Stimulated activated naive B cell treated with anti-CD40 and anti-IgM and Interleukin-4, amounts not matched to agents 10 μg/mL and 1 μg/mL and 100 μg/mL, for 72 hours (primary cell): Measurements from ENCODE around the gene PRKAR1B.

ENCODE experiments used
- ATAC-seq, 2 donors: fragments of 150-1000 bp; cut with Tn5 transposase; replicated peaks; 2 replicates each; pipeline ENCODE4 v1.10.0; 2021; ENCODE audit warnings: moderate library complexity in 1 of 2
- DNase-seq: peaks from one replicate; pipeline ENCODE4 v3.0.0; 2021
- H3K27ac Mint-ChIP-seq: one replicate; pipeline ENCODE4 v1.8.0; 2022; ENCODE audit warnings: mild to moderate bottlenecking, mixed read lengths
- H3K27me3 Mint-ChIP-seq, 2 donors: one replicate each; pipeline ENCODE4 v1.8.0; 2022; ENCODE audit warnings: mixed read lengths in 2 of 2
- H3K36me3 Mint-ChIP-seq, 2 donors: one replicate each; pipeline ENCODE4 v1.8.0; 2022; ENCODE audit warnings: mixed read lengths in 2 of 2, mild to moderate bottlenecking in 1 of 2
- H3K4me1 Mint-ChIP-seq, 2 donors: one replicate each; pipeline ENCODE4 v1.8.0; 2022; ENCODE audit warnings: mixed read lengths in 2 of 2, mild to moderate bottlenecking in 1 of 2
- H3K4me3 Mint-ChIP-seq, 2 donors: one replicate each; pipeline ENCODE4 v1.8.0; 2022; ENCODE audit warnings: mild to moderate bottlenecking in 2 of 2, mixed read lengths in 2 of 2, moderate library complexity in 1 of 2
- H3K9me3 Mint-ChIP-seq, 2 donors: one replicate each; pipeline ENCODE4 v1.8.0; 2022; ENCODE audit warnings: mixed read lengths in 2 of 2, mild to moderate bottlenecking in 1 of 2

Gene PRKAR1B

GRCh38 chr7:571096-571717 is 155.9 kb downstream of the PRKAR1B start:
- Mint-ChIP-seq H3K4me1 (peaks cover 0 to 3% of the 10 kb centered on the region in 2 donors), H3K27me3 (no peaks in the 10 kb centered on the region), H3K4me3 (no peak overlapping the region), H3K36me3 (peaks cover 17 to 21% of the 10 kb centered on the region in 2 donors), H3K27ac (no peak overlapping the region), H3K9me3 (peaks cover 4 to 5% of the 10 kb centered on the region in 2 donors)
- DNase-seq (no peak), ATAC-seq (no peak)

DNA sequence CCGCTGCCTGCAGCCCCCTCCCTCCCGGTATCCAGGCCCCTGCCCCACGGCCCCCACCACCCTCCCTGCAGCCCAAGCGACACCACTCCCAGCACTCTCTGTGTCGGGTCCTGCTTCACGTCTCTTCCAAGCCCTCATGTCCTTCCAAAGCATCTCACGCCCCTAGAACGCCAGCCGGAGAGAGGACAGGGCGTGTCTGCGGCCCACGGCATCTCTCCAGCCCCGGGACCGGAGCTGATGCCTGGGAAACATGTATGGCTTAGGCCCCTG is 156.3 kb downstream of the PRKAR1B start:
- no peak overlapping the region for H3K27ac Mint-ChIP-seq
- no peaks in the 10 kb centered on the region for H3K27me3 Mint-ChIP-seq
- H3K36me3 Mint-ChIP-seq: peaks cover 12 to 16% of the 10 kb centered on the region in 2 donors
- no peaks in the 10 kb centered on the region for H3K4me1 Mint-ChIP-seq
- ATAC-seq: no peak
- peaks cover under 1% of the 10 kb centered on the region in 2 donors for H3K9me3 Mint-ChIP-seq
- DNase-seq: no peak
- H3K4me3 Mint-ChIP-seq: no peak overlapping the region

DNA sequence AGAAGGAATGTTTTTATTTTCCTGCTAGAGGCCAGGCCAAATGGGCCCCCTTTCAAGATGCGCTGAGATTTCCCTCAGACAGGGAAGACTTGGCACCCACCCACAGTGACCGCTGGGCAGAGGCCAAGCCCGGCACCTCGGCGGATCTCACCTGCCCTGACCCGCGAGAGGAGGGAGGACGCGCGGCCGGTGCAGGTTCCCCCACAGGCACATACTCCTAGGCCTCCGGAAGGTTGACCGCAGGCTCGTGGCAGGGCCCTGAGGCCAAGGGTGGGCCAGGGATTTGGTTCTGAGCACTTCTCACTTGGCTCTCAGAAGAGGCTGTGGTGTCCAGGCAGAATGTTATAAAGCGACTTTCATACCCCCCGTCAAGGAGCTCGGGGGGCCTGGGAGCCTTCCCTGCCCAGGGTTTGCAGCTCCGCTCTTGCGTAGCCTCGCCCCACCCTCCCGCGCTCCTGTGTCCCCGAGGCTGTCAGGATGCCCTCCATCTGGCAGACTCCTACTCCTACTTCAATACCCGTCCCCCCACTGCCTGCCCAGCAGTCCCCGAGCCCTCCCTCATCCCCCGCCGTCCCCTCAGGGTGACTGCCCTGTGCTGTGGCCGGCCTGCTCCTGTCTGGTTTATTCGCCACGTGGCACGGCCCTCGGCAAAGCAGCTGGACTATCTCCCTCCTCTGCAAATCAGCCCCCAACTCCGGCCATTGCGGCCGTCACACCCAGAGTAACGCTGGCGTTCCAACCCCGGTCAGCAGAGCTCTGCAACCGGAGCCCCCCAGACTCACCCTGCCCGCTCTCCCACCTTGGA is 156.9 kb downstream of the PRKAR1B start:
- Mint-ChIP-seq H3K4me1 (no peaks in the 10 kb centered on the region), H3K36me3 (peaks cover 8 to 17% of the 10 kb centered on the region in 2 donors), H3K4me3 (no peak overlapping the region), H3K9me3 (no peaks in the 10 kb centered on the region), H3K27ac (no peak overlapping the region), H3K27me3 (no peaks in the 10 kb centered on the region)
- no peak for DNase-seq
- no peak for ATAC-seq

GRCh38 chr7:569071-569855 is 157.8 kb downstream of the PRKAR1B start:
- no peak for ATAC-seq
- no peak for DNase-seq

GRCh38 chr7:568031-568951 is 158.8 kb downstream of the PRKAR1B start:
- Mint-ChIP-seq H3K4me1 (no peaks in the 10 kb centered on the region), H3K36me3 (peaks cover 5 to 7% of the 10 kb centered on the region in 2 donors), H3K27me3 (no peaks in the 10 kb centered on the region), H3K27ac (no peak overlapping the region), H3K4me3 (no peak overlapping the region), H3K9me3 (no peaks in the 10 kb centered on the region)
- DNase-seq: no peak
- ATAC-seq: no peak

More at GRCh38 chr7:569071-569855, 157.8 kb downstream of the PRKAR1B start:
- H3K4me1 Mint-ChIP-seq: no peaks in the 10 kb centered on the region
- H3K27me3 Mint-ChIP-seq: no peaks in the 10 kb centered on the region
- no peaks in the 10 kb centered on the region for H3K9me3 Mint-ChIP-seq
- H3K36me3 Mint-ChIP-seq: peaks cover 7 to 10% of the 10 kb centered on the region in 2 donors
- H3K27ac Mint-ChIP-seq: no peak overlapping the region
- no peak overlapping the region for H3K4me3 Mint-ChIP-seq

- Mint-ChIP-seq H3K27ac (no peak overlapping the region), H3K9me3 (no peaks in the 10 kb centered on the region), H3K4me3 (no peak overlapping the region), H3K36me3 (peaks cover 5 to 12% of the 10 kb centered on the region in 2 donors), H3K27me3 (no peaks in the 10 kb centered on the region), H3K4me1 (no peaks in the 10 kb centered on the region)
- ATAC-seq (no peak), DNase-seq (no peak)
Measured at GRCh38 chr7:567305-567883, 159.7 kb downstream of the PRKAR1B start.

DNA sequence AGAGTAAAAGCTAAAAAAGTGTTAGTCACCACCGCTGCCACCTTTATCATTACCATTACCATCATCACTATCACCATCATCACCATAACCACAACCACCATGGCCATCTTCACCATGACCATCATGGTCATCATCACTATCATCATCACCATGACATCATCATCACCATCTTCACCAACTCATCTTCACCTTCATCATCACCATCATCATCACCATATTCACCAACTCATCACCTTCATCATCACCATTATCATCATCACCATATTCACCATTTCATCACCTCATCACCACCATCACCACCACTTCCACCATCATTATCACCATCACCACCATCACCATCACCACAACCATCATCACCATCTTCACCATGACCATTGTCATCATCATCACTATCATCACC is 161.0 kb downstream of the PRKAR1B start:
- Mint-ChIP-seq H3K4me3 (no peak overlapping the region), H3K27ac (no peak overlapping the region), H3K36me3 (peaks cover 9 to 16% of the 10 kb centered on the region in 2 donors), H3K27me3 (no peaks in the 10 kb centered on the region), H3K9me3 (no peaks in the 10 kb centered on the region), H3K4me1 (no peaks in the 10 kb centered on the region)
- DNase-seq (no peak), ATAC-seq (no peak)

DNA sequence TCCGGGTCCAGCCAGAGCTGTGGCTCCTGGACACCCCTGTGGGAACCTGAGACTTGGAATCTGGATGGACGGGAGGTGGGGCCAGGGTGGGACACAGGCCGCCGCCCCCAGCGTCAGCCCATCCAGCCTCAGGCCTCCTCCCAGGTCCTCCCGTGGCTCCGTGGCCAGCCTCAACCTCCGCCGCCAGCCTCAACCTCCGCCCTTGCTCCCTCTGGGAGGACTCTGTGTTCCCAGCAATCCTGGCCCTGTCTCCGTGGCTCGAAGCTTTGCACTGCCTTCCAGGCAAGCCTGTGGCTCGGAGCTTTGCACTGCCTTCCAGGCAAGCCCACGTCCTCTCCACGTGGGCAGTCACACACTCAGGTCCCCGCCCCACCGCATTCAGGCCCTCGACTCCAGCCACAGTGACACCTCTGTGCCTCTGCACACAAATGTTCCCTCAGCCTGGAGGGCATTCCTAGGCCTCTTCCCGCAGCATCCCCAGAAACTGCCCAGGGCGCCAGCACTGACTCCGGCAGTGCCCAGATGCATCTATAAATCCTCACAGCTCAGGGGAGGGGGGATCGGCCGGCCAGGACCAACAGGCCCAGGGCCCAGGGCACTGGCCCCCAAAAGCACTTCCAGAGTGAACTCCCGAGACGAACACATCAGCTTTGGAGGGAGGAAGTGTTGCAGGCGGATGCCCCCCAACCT is 162.8 kb downstream of the PRKAR1B start:
- no peaks in the 10 kb centered on the region for H3K9me3 Mint-ChIP-seq
- no peaks in the 10 kb centered on the region for H3K4me1 Mint-ChIP-seq
- H3K36me3 Mint-ChIP-seq: peaks cover 13 to 26% of the 10 kb centered on the region in 2 donors
- no peak overlapping the region for H3K27ac Mint-ChIP-seq
- no peak for ATAC-seq
- DNase-seq: no peak
- H3K27me3 Mint-ChIP-seq: no peaks in the 10 kb centered on the region
- H3K4me3 Mint-ChIP-seq: no peak overlapping the region

GRCh38 chr7:563629-564170 is 163.4 kb downstream of the PRKAR1B start:
- peaks cover 17 to 30% of the 10 kb centered on the region in 2 donors for H3K36me3 Mint-ChIP-seq
- no peaks in the 10 kb centered on the region for H3K4me1 Mint-ChIP-seq
- H3K27ac Mint-ChIP-seq: no peak overlapping the region
- ATAC-seq (no peak), DNase-seq (no peak)
- no peaks in the 10 kb centered on the region for H3K27me3 Mint-ChIP-seq
- H3K9me3 Mint-ChIP-seq: no peaks in the 10 kb centered on the region
- no peak overlapping the region for H3K4me3 Mint-ChIP-seq

GRCh38 chr7:562789-563628 is 164.1 kb downstream of the PRKAR1B start:
- DNase-seq (no peak), ATAC-seq (no peak)
- no peaks in the 10 kb centered on the region for H3K4me1 Mint-ChIP-seq
- peaks cover 17 to 30% of the 10 kb centered on the region in 2 donors for H3K36me3 Mint-ChIP-seq
- no peaks in the 10 kb centered on the region for H3K27me3 Mint-ChIP-seq
- H3K27ac Mint-ChIP-seq: no peak overlapping the region
- H3K4me3 Mint-ChIP-seq: no peak overlapping the region
- no peaks in the 10 kb centered on the region for H3K9me3 Mint-ChIP-seq

DNA sequence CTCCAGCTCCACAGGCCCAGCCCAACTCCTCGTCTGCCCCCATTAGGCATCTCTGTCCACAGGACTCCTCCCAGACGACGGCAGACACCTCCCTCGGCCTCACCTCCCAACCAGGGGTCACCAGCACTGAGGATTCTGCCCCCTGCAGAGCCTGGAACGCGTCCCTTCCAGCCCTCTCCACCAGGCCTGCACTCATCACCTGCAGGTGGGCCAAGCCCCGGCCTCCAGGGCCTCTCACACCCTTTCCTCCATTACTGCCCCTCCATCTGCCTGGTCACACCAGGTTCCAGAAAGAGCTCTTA is 164.8 kb downstream of the PRKAR1B start:
- H3K27ac Mint-ChIP-seq: no peak overlapping the region
- no peaks in the 10 kb centered on the region for H3K9me3 Mint-ChIP-seq
- H3K4me3 Mint-ChIP-seq: no peak overlapping the region
- H3K27me3 Mint-ChIP-seq: no peaks in the 10 kb centered on the region
- ATAC-seq: no peak
- no peak for DNase-seq
- peaks cover 20 to 36% of the 10 kb centered on the region in 2 donors for H3K36me3 Mint-ChIP-seq
- H3K4me1 Mint-ChIP-seq: no peaks in the 10 kb centered on the region

DNA sequence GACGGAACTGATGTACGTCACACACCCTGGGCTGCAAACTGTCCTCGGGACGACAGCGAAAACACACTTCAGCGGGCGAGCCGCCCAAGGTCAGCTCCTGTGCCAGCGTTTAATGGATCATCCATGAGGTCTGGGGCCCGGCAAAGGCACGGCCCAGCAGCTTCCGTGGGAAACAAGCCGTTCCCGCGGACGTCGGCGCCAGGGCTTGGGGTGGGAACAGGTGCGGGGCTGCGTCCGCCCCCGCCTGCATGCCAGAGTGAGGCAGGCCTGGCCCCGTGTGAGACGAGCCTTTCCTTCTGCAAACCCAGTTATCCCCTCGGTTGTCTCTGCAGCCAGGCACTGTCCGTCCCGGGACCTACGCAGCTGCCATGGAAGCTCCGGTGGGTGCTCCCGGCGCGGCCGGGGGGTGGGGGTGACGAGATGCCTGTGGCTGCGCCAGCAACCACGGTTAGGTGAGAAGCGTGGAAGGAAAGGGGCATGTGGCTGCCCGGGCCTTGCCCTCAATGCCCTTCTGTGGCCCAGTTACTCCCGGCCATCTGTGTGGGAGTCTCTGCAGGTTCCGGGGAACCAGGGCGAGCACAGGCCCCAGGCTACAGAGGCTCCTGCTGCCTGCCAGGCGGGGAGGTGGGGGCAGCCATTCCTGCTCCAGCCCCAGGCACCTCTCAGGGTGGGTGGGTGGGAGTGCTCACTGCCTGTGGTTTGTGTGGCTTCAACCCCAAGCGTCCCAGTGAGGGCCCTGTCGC is 165.3 kb downstream of the PRKAR1B start:
- no peaks in the 10 kb centered on the region for H3K9me3 Mint-ChIP-seq
- H3K27me3 Mint-ChIP-seq: no peaks in the 10 kb centered on the region
- DNase-seq: no peak
- no peaks in the 10 kb centered on the region for H3K4me1 Mint-ChIP-seq
- peaks cover 21 to 39% of the 10 kb centered on the region in 2 donors for H3K36me3 Mint-ChIP-seq
- H3K27ac Mint-ChIP-seq: no peak overlapping the region
- H3K4me3 Mint-ChIP-seq: no peak overlapping the region
- no peak for ATAC-seq
